Vagina (tissue), 2 donors: ENCODE data around the gene METTL25.

Source experiments
- CTCF ChIP-seq, 3 experiments: fragments of 450-650 bp in 2 of 3; fragments of 200-600 bp in 1 of 3; sonication (generic) in 1 of 3; IDR thresholded peaks; one replicate each; pipeline ENCODE4 v1.5.1; 2017 to 2019; ENCODE audit warnings: antibody characterized with exemption in 3 of 3, mild to moderate bottlenecking in 2 of 3, moderate library complexity in 2 of 3
- POLR2A ChIP-seq, 2 donors: fragments of 450-650 bp; IDR thresholded peaks; one replicate each; pipeline ENCODE4 v1.6.1; 2017; ENCODE audit warnings: antibody characterized with exemption in 2 of 2, mild to moderate bottlenecking in 2 of 2, moderate library complexity in 2 of 2

GRCh38 chr12:82527165-82527780 lies 168.9 kb downstream of the METTL25 start:
- TF ChIP-seq POLR2A (IDR thresholded peaks at IDR 0.05) = no peak
- TF ChIP-seq CTCF (IDR thresholded peaks at IDR 0.05) = peak; percentile 39 to 67 (median 53)
